Endodermal cell (in vitro differentiated cells): Measurements from ENCODE around the gene CBFA2T3. TPM values are rescaled to one million over a fixed set of nuclear protein-coding genes. Genes with fewer than 3 reads are reported as not detected.
"Not testable (repeated sequence)": the region's sequence is repeated elsewhere in the genome, so short reads cannot be mapped to it uniquely, and the experiment has no call there.

Experiments used
- DNase-seq: peaks from one replicate; pipeline ENCODE4 v3.0.0-alpha.2; 2017
- H3K27ac ChIP-seq: 2 replicates; pipeline ENCODE4 v1.5.1; 2013; ENCODE audit warnings: mild to moderate bottlenecking, low read depth, low read length, moderate library complexity
- H3K27me3 ChIP-seq: 2 replicates; pipeline ENCODE4 v1.6.1; 2013; ENCODE audit warnings: mild to moderate bottlenecking, low read length, moderate library complexity; ENCODE audit not compliant: insufficient read depth, control insufficient read depth, poor library complexity, severe bottlenecking
- H3K36me3 ChIP-seq: 2 replicates; pipeline ENCODE4 v1.7.0; 2013; ENCODE audit warnings: mild to moderate bottlenecking, low read length, moderate library complexity; ENCODE audit not compliant: control insufficient read depth, insufficient read depth
- H3K4me1 ChIP-seq: one replicate; pipeline ENCODE4 v1.7.0; 2013; ENCODE audit warnings: low read length; ENCODE audit not compliant: control insufficient read depth, insufficient read depth
- H3K4me3 ChIP-seq: 2 replicates; pipeline ENCODE4 v1.5.1; 2013; ENCODE audit warnings: mild to moderate bottlenecking, low read length, moderate library complexity
- H3K9ac ChIP-seq: 2 replicates; pipeline ENCODE4 v1.6.1; 2013; ENCODE audit warnings: mild to moderate bottlenecking, low read length, moderate library complexity; ENCODE audit not compliant: poor library complexity, severe bottlenecking; ENCODE audit errors: extremely low read depth
- H3K9me3 ChIP-seq: 2 replicates; pipeline ENCODE4 v1.6.1; 2013; ENCODE audit warnings: mild to moderate bottlenecking, low read length, moderate library complexity; ENCODE audit not compliant: control insufficient read depth
- H3K27ac Mint-ChIP-seq: 2 replicates; pipeline ENCODE4 v1.8.0; 2020; ENCODE audit warnings: mixed read lengths
- H3K27me3 Mint-ChIP-seq: 2 replicates; pipeline ENCODE4 v1.8.0; 2021; ENCODE audit warnings: mild to moderate bottlenecking, mixed read lengths; ENCODE audit not compliant: insufficient read depth
- H3K36me3 Mint-ChIP-seq: 2 replicates; pipeline ENCODE4 v1.8.0; 2020; ENCODE audit warnings: low read depth, mixed read lengths
- H3K4me1 Mint-ChIP-seq: 2 replicates; pipeline ENCODE4 v1.8.0; 2020; ENCODE audit warnings: mixed read lengths
- H3K4me3 Mint-ChIP-seq: 2 replicates; pipeline ENCODE4 v1.8.0; 2020; ENCODE audit warnings: mild to moderate bottlenecking, moderate library complexity, mixed read lengths
- H3K9me3 Mint-ChIP-seq: 2 replicates; pipeline ENCODE4 v1.8.0; 2020; ENCODE audit warnings: mild to moderate bottlenecking, mixed read lengths
- CTCF ChIP-seq: fragments of 200-600 bp; sonication (generic); conservative IDR thresholded peaks from 2 replicates; pipeline ENCODE4 v1.5.0; 2021; ENCODE audit warnings: antibody characterized with exemption, mild to moderate bottlenecking
- WGBS, 2 experiments: methylation state at CpG; one replicate each; pipeline versions ENCODE4 v1.1.5 to v1.1.7; 2013; ENCODE audit warnings: missing lambda C conversion rate in 2 of 2, mixed read lengths in 1 of 2; ENCODE audit not compliant: insufficient coverage in 1 of 2, insufficient read length in 1 of 2; 5-methylcytosine and 5-hydroxymethylcytosine counted together
- total RNA-seq, 2 donors: library from RNA; stranded (reverse); fragmentation: NEBNext Ultra II Directional in 1 of 2; extraction: Animal tissue kit (Norgen Biotek cat#: 25700) in 1 of 2; gene quantifications; 2 replicates in 1 of 2; 3 replicates in 1 of 2; pipeline ENCODE4 v1.2.1, GENCODE V29; 2021

Gene CBFA2T3
- total RNA-seq, 2 donors from 2014 or later: 1.0 to 3.1 TPM

- Histone ChIP-seq H3K27ac (no peak overlapping the region), H3K4me1 (no peaks in the 10 kb centered on the region), H3K9ac (no peak overlapping the region), H3K4me3 (no peak overlapping the region), H3K27me3 (no peaks in the 10 kb centered on the region), H3K36me3 (no peaks in the 10 kb centered on the region), H3K9me3 (no peaks in the 10 kb centered on the region)
- Mint-ChIP-seq H3K4me3 (no peak overlapping the region), H3K9me3 (peaks cover 4% of the 10 kb centered on the region), H3K27me3 (peaks cover 3% of the 10 kb centered on the region), H3K36me3 (no peaks in the 10 kb centered on the region), H3K4me1 (no peaks in the 10 kb centered on the region), H3K27ac (no peak overlapping the region)
- DNase-seq: peak; percentile 29
- 89 to 97% methylated on average over 10 to 16 of the region's 16 CpGs for WGBS, 2 experiments
- no peak for TF ChIP-seq CTCF
Observed at GRCh38 chr16:89019511-89019910, 42.5 kb upstream of the CBFA2T3 start.

- no peaks in the 10 kb centered on the region for H3K4me1 ChIP-seq
- H3K27ac ChIP-seq: peak overlapping the region; percentile 32
- Mint-ChIP-seq H3K36me3 (no peaks in the 10 kb centered on the region), H3K27ac (no peak overlapping the region), H3K4me3 (no peak overlapping the region), H3K9me3 (peaks cover 4% of the 10 kb centered on the region), H3K4me1 (no peaks in the 10 kb centered on the region), H3K27me3 (peaks cover 2% of the 10 kb centered on the region)
- no peak for TF ChIP-seq CTCF
- DNase-seq: peak; percentile 43
- H3K9ac ChIP-seq: no peak overlapping the region
- H3K9me3 ChIP-seq: no peaks in the 10 kb centered on the region
- no peaks in the 10 kb centered on the region for H3K27me3 ChIP-seq
- no peak overlapping the region for H3K4me3 ChIP-seq
- no peaks in the 10 kb centered on the region for H3K36me3 ChIP-seq
- WGBS, 2 experiments: 86 to 87% methylated on average over 13 to 20 of the region's 20 CpGs
Observed at GRCh38 chr16:89018282-89019158, 41.5 kb upstream of the CBFA2T3 start.

GRCh38 chr16:89017543-89018281 lies 40.7 kb upstream of the CBFA2T3 start:
- no peak for TF ChIP-seq CTCF
- DNase-seq: peak; percentile 33
- no peak overlapping the region for H3K9ac ChIP-seq
- H3K4me1 ChIP-seq: no peaks in the 10 kb centered on the region
- Mint-ChIP-seq H3K27me3 (peaks cover 7% of the 10 kb centered on the region), H3K4me1 (no peaks in the 10 kb centered on the region), H3K9me3 (peaks cover 4% of the 10 kb centered on the region), H3K4me3 (no peak overlapping the region), H3K27ac (no peak overlapping the region), H3K36me3 (no peaks in the 10 kb centered on the region)
- H3K27ac ChIP-seq: peak overlapping the region; percentile 32
- H3K9me3 ChIP-seq: no peaks in the 10 kb centered on the region
- no peaks in the 10 kb centered on the region for H3K36me3 ChIP-seq
- 85 to 89% methylated on average over 21 to 25 of the region's 25 CpGs for WGBS, 2 experiments
- no peaks in the 10 kb centered on the region for H3K27me3 ChIP-seq
- H3K4me3 ChIP-seq: no peak overlapping the region

- DNase-seq: peak; percentile 28
- not testable (repeated sequence) for H3K36me3 Mint-ChIP-seq, H3K4me3 ChIP-seq, H3K27ac Mint-ChIP-seq, H3K27me3 ChIP-seq, H3K9me3 Mint-ChIP-seq, H3K4me1 Mint-ChIP-seq, H3K9me3 ChIP-seq, H3K36me3 ChIP-seq, H3K9ac ChIP-seq, H3K27ac ChIP-seq, H3K4me1 ChIP-seq, H3K4me3 Mint-ChIP-seq, H3K27me3 Mint-ChIP-seq
- WGBS, 2 experiments: 91 to 95% methylated on average over 10 of the region's 10 CpGs
Observed at GRCh38 chr16:89016561-89016960, 39.6 kb upstream of the CBFA2T3 start.
